Neural progenitor cell (in vitro differentiated cells): ENCODE results near the gene ARFGAP3. TPM values are rescaled to one million over a fixed set of nuclear protein-coding genes. Genes with fewer than 3 reads are reported as not detected.

ENCODE experiments used
- DNase-seq: peaks from one replicate; pipeline ENCODE4 v3.0.0-alpha.2; 2016; ENCODE audit warnings: low spot score
- H2AFZ ChIP-seq: fragments of 200-600 bp; sonication (generic); replicated peaks from 2 replicates; pipeline ENCODE4 v1.6.1; 2016; ENCODE audit warnings: antibody characterized with exemption
- H3F3A ChIP-seq: fragments of 200-600 bp; sonication (generic); 2 replicates; pipeline ENCODE4 v1.6.1; 2016; ENCODE audit warnings: antibody characterized with exemption, low read depth
- H3K27ac ChIP-seq: fragments of 200-600 bp; sonication (generic); 2 replicates; pipeline ENCODE4 v1.5.1; 2016; ENCODE audit warnings: mild to moderate bottlenecking
- H3K27me3 ChIP-seq: fragments of 200-600 bp; sonication (generic); 2 replicates; pipeline ENCODE4 v1.6.1; 2016; ENCODE audit warnings: mild to moderate bottlenecking, moderate library complexity
- H3K36me3 ChIP-seq: fragments of 200-600 bp; sonication (generic); 2 replicates; pipeline ENCODE4 v1.5.1; 2016
- H3K4me1 ChIP-seq: fragments of 200-600 bp; sonication (generic); 2 replicates; pipeline ENCODE4 v1.6.1; 2016; ENCODE audit warnings: mixed run types
- H3K4me2 ChIP-seq: fragments of 200-600 bp; sonication (generic); 2 replicates; pipeline ENCODE4 v1.6.1; 2016
- H3K4me3 ChIP-seq: fragments of 200-600 bp; sonication (generic); 2 replicates; pipeline ENCODE4 v1.5.1; 2016
- H3K79me2 ChIP-seq: fragments of 200-600 bp; sonication (generic); 2 replicates; pipeline ENCODE4 v1.6.1; 2016; ENCODE audit warnings: low read depth
- H3K9ac ChIP-seq: fragments of 200-600 bp; sonication (generic); 2 replicates; pipeline ENCODE4 v1.6.1; 2016
- H3K9me3 ChIP-seq: fragments of 200-600 bp; sonication (generic); 2 replicates; pipeline ENCODE4 v1.5.1; 2016; ENCODE audit warnings: low read depth
- H4K20me1 ChIP-seq: fragments of 200-600 bp; sonication (generic); 2 replicates; pipeline ENCODE4 v1.6.1; 2016; ENCODE audit warnings: low read depth
- H3K27ac Mint-ChIP-seq: 3 replicates; pipeline ENCODE4 v1.8.0; 2021; ENCODE audit warnings: mixed read lengths
- H3K27me3 Mint-ChIP-seq: 2 replicates; pipeline ENCODE4 v1.8.0; 2022; ENCODE audit warnings: low read depth, mild to moderate bottlenecking, inconsistent platforms, moderate library complexity, mixed read lengths; ENCODE audit not compliant: insufficient read depth
- H3K36me3 Mint-ChIP-seq: 3 replicates; pipeline ENCODE4 v1.8.0; 2021; ENCODE audit warnings: mixed read lengths
- H3K4me1 Mint-ChIP-seq: 3 replicates; pipeline ENCODE4 v1.8.0; 2021; ENCODE audit warnings: mixed read lengths
- H3K4me3 Mint-ChIP-seq: 3 replicates; pipeline ENCODE4 v1.8.0; 2021; ENCODE audit warnings: mild to moderate bottlenecking, moderate library complexity, mixed read lengths
- H3K9me3 Mint-ChIP-seq: 3 replicates; pipeline ENCODE4 v1.8.0; 2020; ENCODE audit warnings: mixed read lengths
- EZH2 ChIP-seq: fragments of 200-600 bp; sonication (generic); IDR thresholded peaks from 2 replicates; pipeline ENCODE4 v1.6.1; 2017; ENCODE audit warnings: antibody characterized with exemption, mild to moderate bottlenecking, moderate library complexity
- EZH2phosphoT487 ChIP-seq: fragments of 200-600 bp; sonication (generic); IDR thresholded peaks from 2 replicates; pipeline ENCODE4 v1.6.1; 2017; ENCODE audit warnings: antibody characterized with exemption
- total RNA-seq: library from RNA; depleted of rRNA; stranded (reverse); fragments of >200 nt; gene quantifications from 2 replicates; pipeline ENCODE4 v1.2.3, GENCODE V29; 2015; ENCODE audit warnings: low replicate concordance
- TF ChIP-seq, protein P1 (sequence below): fragments of 200-600 bp; sonication (generic); IDR thresholded peaks from 2 replicates; pipeline ENCODE4 v1.5.1; 2017; ENCODE audit warnings: antibody characterized with exemption, mild to moderate bottlenecking

ARFGAP3 gene
- total RNA-seq, 1 donor from 2014 or later: 53.9 TPM

DNA sequence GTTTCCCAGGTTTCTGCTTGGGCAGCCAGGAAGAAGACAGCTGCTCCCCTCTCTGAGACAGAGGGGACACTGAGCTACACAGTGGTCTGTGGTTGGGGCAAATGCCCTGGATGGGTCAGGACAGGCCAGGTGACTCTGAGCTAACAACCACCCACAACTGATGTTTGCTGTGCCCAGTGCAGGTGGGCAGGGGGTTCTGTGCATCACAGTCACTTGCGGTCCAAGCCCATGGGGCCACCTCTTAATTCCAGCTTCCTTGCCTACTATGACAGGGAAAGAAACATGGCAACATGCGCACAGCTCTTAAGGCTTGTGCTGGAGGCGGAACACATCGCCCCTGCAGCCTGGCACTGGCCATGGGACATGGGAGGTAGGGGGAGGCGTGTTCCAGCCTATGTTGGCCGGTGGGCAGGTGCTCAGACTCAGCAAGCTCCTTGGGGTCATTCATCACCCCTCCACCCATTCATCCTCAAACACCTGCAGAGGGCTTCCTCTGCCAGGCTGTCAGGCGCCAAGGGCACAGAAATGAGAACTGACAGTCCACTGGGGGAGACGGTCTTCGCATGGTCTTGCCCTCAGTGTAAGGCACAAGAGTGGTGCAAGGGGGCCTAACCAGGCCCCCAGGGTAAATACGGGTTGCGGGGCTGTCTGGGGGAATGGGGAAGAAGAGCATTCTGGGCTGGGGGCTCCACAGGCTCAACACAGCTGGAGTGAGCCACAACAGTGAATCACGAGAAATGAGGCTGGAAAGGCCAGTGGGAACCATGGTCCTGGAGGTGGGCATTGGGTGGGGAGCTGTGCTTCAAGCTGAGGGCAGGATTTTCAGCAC, 55.6 kb downstream of the ARFGAP3 start:
- Mint-ChIP-seq H3K27me3 (peaks cover 12% of the 10 kb centered on the region), H3K9me3 (no peaks in the 10 kb centered on the region), H3K27ac (peak overlapping the region; percentile 46), H3K4me1 (peaks cover 17% of the 10 kb centered on the region), H3K36me3 (peaks cover 23% of the 10 kb centered on the region), H3K4me3 (no peak overlapping the region)
- peaks cover 17% of the 10 kb centered on the region for H3K4me1 ChIP-seq
- H2AFZ ChIP-seq: no peak overlapping the region
- no peaks in the 10 kb centered on the region for H3K27me3 ChIP-seq
- H3K4me3 ChIP-seq: no peak overlapping the region
- no peaks in the 10 kb centered on the region for H3K36me3 ChIP-seq
- H3K27ac ChIP-seq: no peak overlapping the region
- no peaks in the 10 kb centered on the region for H3K79me2 ChIP-seq
- TF ChIP-seq EZH2phosphoT487 (no peak), EZH2 (no peak)
- TF ChIP-seq, protein P1, sequence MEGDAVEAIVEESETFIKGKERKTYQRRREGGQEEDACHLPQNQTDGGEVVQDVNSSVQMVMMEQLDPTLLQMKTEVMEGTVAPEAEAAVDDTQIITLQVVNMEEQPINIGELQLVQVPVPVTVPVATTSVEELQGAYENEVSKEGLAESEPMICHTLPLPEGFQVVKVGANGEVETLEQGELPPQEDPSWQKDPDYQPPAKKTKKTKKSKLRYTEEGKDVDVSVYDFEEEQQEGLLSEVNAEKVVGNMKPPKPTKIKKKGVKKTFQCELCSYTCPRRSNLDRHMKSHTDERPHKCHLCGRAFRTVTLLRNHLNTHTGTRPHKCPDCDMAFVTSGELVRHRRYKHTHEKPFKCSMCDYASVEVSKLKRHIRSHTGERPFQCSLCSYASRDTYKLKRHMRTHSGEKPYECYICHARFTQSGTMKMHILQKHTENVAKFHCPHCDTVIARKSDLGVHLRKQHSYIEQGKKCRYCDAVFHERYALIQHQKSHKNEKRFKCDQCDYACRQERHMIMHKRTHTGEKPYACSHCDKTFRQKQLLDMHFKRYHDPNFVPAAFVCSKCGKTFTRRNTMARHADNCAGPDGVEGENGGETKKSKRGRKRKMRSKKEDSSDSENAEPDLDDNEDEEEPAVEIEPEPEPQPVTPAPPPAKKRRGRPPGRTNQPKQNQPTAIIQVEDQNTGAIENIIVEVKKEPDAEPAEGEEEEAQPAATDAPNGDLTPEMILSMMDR: no peak
- no peak overlapping the region for H3K9ac ChIP-seq
- peaks cover 5% of the 10 kb centered on the region for H4K20me1 ChIP-seq
- peaks cover 9% of the 10 kb centered on the region for H3F3A ChIP-seq
- H3K4me2 ChIP-seq: no peak overlapping the region
- H3K9me3 ChIP-seq: no peaks in the 10 kb centered on the region
- DNase-seq: no peak

DNA sequence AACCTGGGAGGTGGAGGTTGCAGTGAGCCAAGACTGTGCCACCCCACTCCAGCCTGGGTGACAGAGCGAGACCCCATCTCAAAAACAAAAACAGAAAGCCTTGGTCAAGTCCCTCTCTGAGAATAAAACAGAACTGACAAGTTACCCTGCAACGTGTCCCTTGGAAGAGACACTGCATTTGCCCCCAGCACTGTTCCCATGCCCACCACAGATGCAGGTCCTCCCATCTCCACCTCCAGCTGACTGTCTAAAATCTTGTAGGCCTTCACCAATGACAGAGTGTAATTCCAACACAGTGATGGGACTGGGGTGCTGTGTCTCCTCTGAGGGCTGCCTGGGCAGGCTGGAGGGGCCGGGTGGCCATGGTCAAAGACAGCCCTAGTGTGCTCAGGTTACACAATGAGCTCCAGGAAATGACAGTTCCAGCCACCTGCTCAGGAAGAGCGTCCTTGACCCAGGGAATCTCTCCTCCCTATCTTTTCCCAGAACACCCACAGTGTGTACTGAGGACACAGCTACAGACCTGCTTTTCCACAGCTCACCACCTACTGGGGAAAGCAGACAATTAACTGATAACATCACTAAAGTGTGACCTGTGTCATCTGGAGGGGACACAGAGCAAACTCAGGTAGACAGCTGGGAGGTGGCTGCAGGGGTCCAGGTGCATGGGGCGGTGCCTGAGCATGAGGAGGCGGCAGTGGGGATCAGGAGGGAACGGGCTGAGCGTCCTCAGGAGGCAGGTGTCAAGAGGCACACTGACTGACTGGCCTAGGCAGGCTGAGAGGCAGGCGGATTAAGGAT, 56.4 kb downstream of the ARFGAP3 start:
- peaks cover 4% of the 10 kb centered on the region for H4K20me1 ChIP-seq
- H3K27me3 ChIP-seq: no peaks in the 10 kb centered on the region
- no peak overlapping the region for H3K4me3 ChIP-seq
- no peak overlapping the region for H3K9ac ChIP-seq
- no peak overlapping the region for H2AFZ ChIP-seq
- peaks cover 22% of the 10 kb centered on the region for H3K36me3 Mint-ChIP-seq
- H3K9me3 Mint-ChIP-seq: no peaks in the 10 kb centered on the region
- TF ChIP-seq EZH2phosphoT487 (no peak), EZH2 (no peak)
- TF ChIP-seq, protein P1: no peak
- no peak overlapping the region for H3K27ac ChIP-seq
- DNase-seq: no peak
- peaks cover 11% of the 10 kb centered on the region for H3K4me1 Mint-ChIP-seq
- no peaks in the 10 kb centered on the region for H3K79me2 ChIP-seq
- no peak overlapping the region for H3K27ac Mint-ChIP-seq
- peaks cover 7% of the 10 kb centered on the region for H3K27me3 Mint-ChIP-seq
- no peak overlapping the region for H3K4me2 ChIP-seq
- H3F3A ChIP-seq: peaks cover 3% of the 10 kb centered on the region
- no peaks in the 10 kb centered on the region for H3K9me3 ChIP-seq
- H3K4me1 ChIP-seq: peaks cover 9% of the 10 kb centered on the region
- H3K36me3 ChIP-seq: no peaks in the 10 kb centered on the region
- no peak overlapping the region for H3K4me3 Mint-ChIP-seq

DNA sequence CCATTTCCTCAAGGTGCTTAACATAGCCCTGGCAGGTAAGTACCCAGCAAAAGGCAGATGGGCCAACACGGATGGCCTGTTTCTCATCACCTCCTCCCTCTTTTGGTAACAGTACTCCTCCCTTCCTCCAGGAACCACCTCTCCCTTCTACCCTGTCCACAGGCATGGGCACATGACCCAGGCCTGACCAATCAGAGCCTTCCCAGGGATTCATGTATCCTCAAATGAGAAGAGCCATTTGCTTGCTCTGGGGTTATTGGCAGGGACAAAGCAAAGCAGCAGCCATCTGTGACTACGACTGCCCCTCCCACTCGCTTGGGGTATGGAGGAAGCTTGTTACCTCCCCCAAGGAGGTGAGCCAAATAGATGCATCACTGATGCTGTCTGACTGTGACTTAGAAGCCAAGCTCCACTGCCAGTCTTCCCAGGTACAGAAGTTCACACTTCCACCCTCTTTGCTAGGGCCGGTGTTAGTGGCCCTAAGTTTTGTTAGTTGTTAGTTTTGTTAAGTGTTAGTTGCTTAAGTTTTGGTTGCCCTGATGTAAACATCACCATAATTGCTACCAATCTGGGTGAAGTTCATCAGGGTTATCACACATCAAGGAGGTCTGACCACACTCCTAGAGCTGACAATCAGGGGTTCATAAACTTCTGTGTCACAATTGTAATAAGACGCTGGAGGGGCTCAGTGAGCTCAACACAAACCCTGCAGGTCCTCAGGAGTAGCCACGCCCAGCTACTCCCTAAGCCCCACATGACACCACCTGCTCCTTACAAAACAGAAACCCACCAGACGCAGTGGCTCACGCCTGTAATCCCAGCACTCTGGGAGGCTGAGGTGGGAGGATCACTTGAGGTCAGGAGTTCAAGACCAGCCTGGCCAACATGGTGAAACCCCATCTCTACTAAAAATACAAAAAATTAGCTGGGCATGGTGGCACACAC, 57.3 kb downstream of the ARFGAP3 start:
- H3K79me2 ChIP-seq: no peaks in the 10 kb centered on the region
- no peak for DNase-seq
- TF ChIP-seq EZH2phosphoT487 (no peak), EZH2 (no peak)
- TF ChIP-seq, protein P1: no peak
- H3K4me2 ChIP-seq: no peak overlapping the region
- no peak overlapping the region for H3K27ac Mint-ChIP-seq
- no peak overlapping the region for H3K9ac ChIP-seq
- no peak overlapping the region for H3K4me3 Mint-ChIP-seq
- H3K4me1 Mint-ChIP-seq: peaks cover 5% of the 10 kb centered on the region
- peaks cover 22% of the 10 kb centered on the region for H3K36me3 Mint-ChIP-seq
- peaks cover 8% of the 10 kb centered on the region for H3K27me3 Mint-ChIP-seq
- no peaks in the 10 kb centered on the region for H3K4me1 ChIP-seq
- no peaks in the 10 kb centered on the region for H3K9me3 Mint-ChIP-seq
- H3F3A ChIP-seq: no peaks in the 10 kb centered on the region
- H3K36me3 ChIP-seq: no peaks in the 10 kb centered on the region
- H4K20me1 ChIP-seq: no peaks in the 10 kb centered on the region
- H3K9me3 ChIP-seq: no peaks in the 10 kb centered on the region
- no peak overlapping the region for H2AFZ ChIP-seq
- no peak overlapping the region for H3K27ac ChIP-seq
- H3K4me3 ChIP-seq: no peak overlapping the region
- H3K27me3 ChIP-seq: no peaks in the 10 kb centered on the region
